ENCODE results near the gene RASSF3. TPM values are rescaled to one million over a fixed set of nuclear protein-coding genes. Genes with fewer than 3 reads are reported as not detected.

Gene RASSF3, protein sequence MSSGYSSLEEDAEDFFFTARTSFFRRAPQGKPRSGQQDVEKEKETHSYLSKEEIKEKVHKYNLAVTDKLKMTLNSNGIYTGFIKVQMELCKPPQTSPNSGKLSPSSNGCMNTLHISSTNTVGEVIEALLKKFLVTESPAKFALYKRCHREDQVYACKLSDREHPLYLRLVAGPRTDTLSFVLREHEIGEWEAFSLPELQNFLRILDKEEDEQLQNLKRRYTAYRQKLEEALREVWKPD
- 10 to 100 TPM; 40.4 to 41.6 TPM for total RNA-seq

DNA sequence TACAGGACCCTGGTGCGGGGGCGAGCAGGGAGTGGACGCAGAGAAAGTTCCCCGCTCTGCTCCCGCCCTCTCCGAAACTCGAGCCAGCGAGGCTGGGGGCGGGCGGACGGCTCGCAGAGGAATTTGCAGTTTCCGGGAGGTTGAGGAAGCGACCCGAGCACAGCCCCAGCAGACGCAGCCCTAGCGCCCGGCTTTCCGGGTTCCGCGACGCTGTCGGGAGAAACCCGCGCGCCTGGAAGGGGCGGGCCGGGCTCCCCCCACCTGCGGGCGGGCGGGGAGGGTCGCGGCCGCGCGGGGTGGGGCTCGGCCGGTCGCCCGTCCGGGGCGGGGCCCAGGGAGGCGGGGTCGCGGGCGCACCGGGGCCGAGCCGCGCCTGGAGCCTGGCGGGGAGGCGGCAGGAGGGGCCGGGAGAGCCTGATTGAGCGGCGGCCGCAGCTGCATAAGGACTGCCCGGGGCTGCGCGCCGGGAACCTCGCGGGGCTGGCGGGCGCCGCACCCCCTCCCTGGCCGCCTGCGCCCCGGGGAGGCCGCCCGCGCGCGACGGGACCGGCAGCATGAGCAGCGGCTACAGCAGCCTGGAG, at the start of gene RASSF3:
Gene RASSF3 (plus strand): TSS at position 417 of the 581 bp plus-strand sequence. CDS start 138 bp downstream, at position 555.
- peak; percentile 77 for DNase-seq
- Mint-ChIP-seq H3K4me3 (peak within 1 kb of the TSS; percentile 96), H3K4me1 (ENCODE audit: low read depth) (peaks cover 33% of the 10 kb centered on the region), H3K9me3 (no peaks in the 10 kb centered on the region), H3K27ac (peak within 1 kb of the TSS; percentile 96), H3K27me3 (no peaks in the 10 kb centered on the region), H3K36me3 (ENCODE audit: low read depth) (peaks cover 32% of the 10 kb centered on the region)
- POLR2A ChIA-PET = interaction anchor here (0.6 to 2.4 kb wide), 19 partner anchors 11 to 206 kb away, joined by 3 to 11 read pairs (median 5); partner anchors contain the start of gene XPOT
- CTCF ChIA-PET = interaction anchor here (1.0 to 3.9 kb wide), 10 partner anchors 9 to 88 kb away, joined by 3 to 20 read pairs (median 6); no protein-coding TSS in a partner anchor
- TF ChIP-seq, protein P1, sequence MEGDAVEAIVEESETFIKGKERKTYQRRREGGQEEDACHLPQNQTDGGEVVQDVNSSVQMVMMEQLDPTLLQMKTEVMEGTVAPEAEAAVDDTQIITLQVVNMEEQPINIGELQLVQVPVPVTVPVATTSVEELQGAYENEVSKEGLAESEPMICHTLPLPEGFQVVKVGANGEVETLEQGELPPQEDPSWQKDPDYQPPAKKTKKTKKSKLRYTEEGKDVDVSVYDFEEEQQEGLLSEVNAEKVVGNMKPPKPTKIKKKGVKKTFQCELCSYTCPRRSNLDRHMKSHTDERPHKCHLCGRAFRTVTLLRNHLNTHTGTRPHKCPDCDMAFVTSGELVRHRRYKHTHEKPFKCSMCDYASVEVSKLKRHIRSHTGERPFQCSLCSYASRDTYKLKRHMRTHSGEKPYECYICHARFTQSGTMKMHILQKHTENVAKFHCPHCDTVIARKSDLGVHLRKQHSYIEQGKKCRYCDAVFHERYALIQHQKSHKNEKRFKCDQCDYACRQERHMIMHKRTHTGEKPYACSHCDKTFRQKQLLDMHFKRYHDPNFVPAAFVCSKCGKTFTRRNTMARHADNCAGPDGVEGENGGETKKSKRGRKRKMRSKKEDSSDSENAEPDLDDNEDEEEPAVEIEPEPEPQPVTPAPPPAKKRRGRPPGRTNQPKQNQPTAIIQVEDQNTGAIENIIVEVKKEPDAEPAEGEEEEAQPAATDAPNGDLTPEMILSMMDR (IDR thresholded peaks at IDR 0.05) = no peak
- intact Hi-C loops (cut with micrococcal nuclease) = no loop called here
- ATAC-seq = peak; percentile 65

DNA sequence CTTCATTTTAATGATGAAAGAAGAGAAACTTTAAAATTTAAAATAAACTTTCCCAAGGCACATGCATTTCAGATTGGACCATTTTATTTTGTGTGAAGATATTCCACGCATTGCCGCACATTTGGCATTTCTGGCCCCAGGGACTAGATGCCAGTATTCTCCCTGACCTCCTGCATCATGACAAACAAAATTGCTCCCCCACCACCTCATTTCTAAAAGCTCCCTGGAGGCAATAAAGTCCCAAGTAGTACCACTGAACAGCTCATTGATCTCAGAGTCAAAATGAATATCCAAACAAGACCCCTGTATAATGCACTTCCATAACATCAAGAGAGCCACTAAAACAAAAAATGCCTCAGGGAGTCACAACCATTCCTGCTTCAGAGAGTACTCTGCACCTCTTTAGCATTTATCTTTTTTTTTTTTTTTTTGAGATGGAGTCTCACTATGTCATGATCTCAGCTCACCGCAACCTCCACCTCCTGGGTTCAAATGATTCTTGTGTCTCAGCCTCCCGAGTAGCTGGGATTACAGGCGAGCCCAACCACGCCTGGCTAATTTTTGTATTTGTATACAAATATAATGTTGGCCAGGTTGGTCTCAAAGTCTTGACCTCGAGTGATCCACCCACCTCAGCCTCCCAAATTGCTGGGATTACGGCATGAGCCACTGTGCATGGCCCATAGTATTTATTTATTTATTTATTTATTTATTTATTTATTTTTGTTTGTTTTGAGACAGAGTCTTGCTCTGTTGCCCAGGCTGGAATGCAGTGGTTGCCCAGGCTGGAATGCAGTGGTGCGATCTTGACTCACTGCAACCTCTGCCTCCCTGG, 48.8 kb upstream of the RASSF3 start:
- intact Hi-C loops (cut with micrococcal nuclease) = no loop called here
- no peak for DNase-seq
- Mint-ChIP-seq H3K27me3 (no peaks in the 10 kb centered on the region), H3K4me1 (ENCODE audit: low read depth) (no peaks in the 10 kb centered on the region), H3K4me3 (no peak overlapping the region), H3K27ac (no peak overlapping the region), H3K9me3 (no peaks in the 10 kb centered on the region), H3K36me3 (ENCODE audit: low read depth) (no peaks in the 10 kb centered on the region)
- POLR2A ChIA-PET = interaction anchor here (1.1 kb wide), 1 partner anchor 11 kb away, joined by 3 read pairs; no protein-coding TSS in a partner anchor
- CTCF ChIA-PET = interaction anchor here (0.9 to 3.3 kb wide), 3 partner anchors 12 to 46 kb away, joined by 4 to 18 read pairs (median 4); no protein-coding TSS in a partner anchor
- TF ChIP-seq, protein P1 (IDR thresholded peaks at IDR 0.05) = no peak
- no peak for ATAC-seq

DNA sequence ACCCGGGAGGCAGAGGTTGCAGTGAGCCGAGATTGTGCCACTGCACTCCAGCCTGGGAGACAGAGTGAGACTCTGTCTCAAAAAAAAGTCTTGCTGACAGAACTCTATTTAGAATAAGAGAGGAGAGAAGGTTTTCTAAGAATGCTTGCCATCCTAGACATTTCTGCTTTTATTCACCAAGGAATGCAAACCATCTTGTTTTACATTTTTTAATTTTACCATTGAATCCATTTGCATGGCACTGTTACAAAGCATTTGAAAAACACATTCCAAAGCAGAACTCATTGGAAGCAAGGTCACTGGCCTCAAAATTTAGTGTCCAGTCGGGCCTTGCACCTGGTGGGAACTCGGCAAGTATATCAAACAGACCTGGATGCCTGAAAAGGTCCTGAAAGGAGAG, 44.2 kb upstream of the RASSF3 start:
- Mint-ChIP-seq H3K36me3 (ENCODE audit: low read depth) (no peaks in the 10 kb centered on the region), H3K27me3 (no peaks in the 10 kb centered on the region), H3K27ac (no peak overlapping the region), H3K4me3 (no peak overlapping the region), H3K9me3 (no peaks in the 10 kb centered on the region), H3K4me1 (ENCODE audit: low read depth) (peaks cover 3% of the 10 kb centered on the region)
- ATAC-seq = no peak
- TF ChIP-seq, protein P1 (IDR thresholded peaks at IDR 0.05) = no peak
- intact Hi-C loops (cut with micrococcal nuclease) = loop anchor here (5.0 kb wide), 1 partner anchor 296 kb away; no protein-coding TSS in a partner anchor
- DNase-seq = no peak
- POLR2A ChIA-PET = interaction anchor here (1.2 kb wide), 1 partner anchor 134 kb away, joined by 4 read pairs; no protein-coding TSS in a partner anchor
- CTCF ChIA-PET = no interaction called here

DNA sequence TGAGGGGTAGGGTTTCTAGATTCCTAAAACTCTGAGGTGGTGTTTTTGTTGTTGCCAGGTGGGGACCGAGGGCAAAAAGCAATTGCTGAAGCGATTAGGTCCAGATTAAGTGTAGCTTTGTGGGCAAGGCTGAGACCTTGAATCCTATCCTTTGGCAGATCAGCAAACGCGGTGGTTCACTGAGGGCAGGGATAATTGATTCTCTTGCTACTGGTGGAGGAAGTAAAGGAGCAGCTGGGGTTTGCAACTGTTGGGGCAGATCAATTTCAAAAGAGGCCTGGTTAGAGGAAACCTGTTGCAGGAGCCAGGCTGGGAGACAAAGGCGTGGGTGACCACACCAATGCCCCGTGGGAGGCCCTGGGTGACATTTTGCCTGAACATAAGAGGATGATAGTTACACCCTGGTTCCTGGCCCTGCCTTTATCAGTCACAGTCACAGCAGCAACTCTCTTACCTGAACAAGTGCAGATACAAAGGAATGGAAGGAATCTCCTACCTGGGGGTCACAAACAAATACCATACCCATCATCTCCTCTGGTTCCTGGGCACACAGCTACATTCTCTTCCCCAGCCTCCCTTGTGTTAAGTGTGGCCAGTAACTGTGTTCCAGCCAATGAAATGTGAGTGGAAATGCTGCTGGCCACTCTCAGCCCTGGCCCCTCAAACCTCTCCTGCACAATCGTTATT, 43.3 kb upstream of the RASSF3 start:
- no peaks in the 10 kb centered on the region for H3K36me3 Mint-ChIP-seq (ENCODE audit: low read depth)
- intact Hi-C loops (cut with micrococcal nuclease) = loop anchor here (5.0 kb wide), 1 partner anchor 295 kb away; no protein-coding TSS in a partner anchor
- DNase-seq (no peak), ATAC-seq (no peak)
- CTCF ChIA-PET = interaction anchor here (1.5 to 1.9 kb wide), 2 partner anchors 17 to 229 kb away, joined by 3 to 6 read pairs; no protein-coding TSS in a partner anchor
- H3K9me3 Mint-ChIP-seq = no peaks in the 10 kb centered on the region
- TF ChIP-seq, protein P1 (IDR thresholded peaks at IDR 0.05) = no peak
- H3K4me1 Mint-ChIP-seq (ENCODE audit: low read depth) = peaks cover 11% of the 10 kb centered on the region
- H3K4me3 Mint-ChIP-seq = no peak overlapping the region
- H3K27me3 Mint-ChIP-seq = no peaks in the 10 kb centered on the region
- POLR2A ChIA-PET = no interaction called here
- no peak overlapping the region for H3K27ac Mint-ChIP-seq
